A673 (cell line): ENCODE measurements around the gene MTHFD1. TPM values are rescaled to one million over a fixed set of nuclear protein-coding genes. Genes with fewer than 3 reads are reported as not detected.

Experiments
- BruUV-seq: library from RNA; stranded (reverse); fragments of 400-500 nt; replicated peaks from 2 replicates; lab custom pipeline; 2021; lab: Mats Ljungman, UMichigan
- CTCF ChIA-PET: fragments of 300-600 bp; sonication (Branson Sonifier 250); formaldehyde crosslinking; loops from one replicate; lab custom pipeline; 2022; ENCODE audit warnings: antibody characterized with exemption; lab: Charles Lee
- POLR2A ChIA-PET: fragments of 300-600 bp; sonication (Branson Sonifier 250); formaldehyde crosslinking; loops from one replicate; lab custom pipeline; 2022; ENCODE audit warnings: antibody characterized with exemption; ENCODE audit not compliant: low non-redundant PET; lab: Charles Lee
- DNase-seq: peaks from one replicate; pipeline ENCODE4 v3.0.0-alpha.2; 2015; ENCODE audit warnings: low spot score
- H3K27ac ChIP-seq: fragments of 200-600 bp; sonication (generic); 2 replicates; pipeline ENCODE4 v1.5.1; 2016; ENCODE audit warnings: mixed run types, low read depth, mild to moderate bottlenecking, mixed read lengths, antibody characterized with exemption, low read length; ENCODE audit not compliant: poor library complexity, severe bottlenecking
- H3K27me3 ChIP-seq: fragments of 200-600 bp; sonication (generic); replicated peaks from 2 replicates; pipeline ENCODE4 v1.6.1; 2017; ENCODE audit warnings: mixed run types, low read depth, mild to moderate bottlenecking, mixed read lengths, antibody characterized with exemption, low read length; ENCODE audit not compliant: insufficient read depth, poor library complexity
- H3K36me3 ChIP-seq: fragments of 200-600 bp; sonication (generic); 2 replicates; pipeline ENCODE4 v1.6.1; 2016; ENCODE audit warnings: mixed run types, mild to moderate bottlenecking, mixed read lengths, antibody characterized with exemption, low read length; ENCODE audit not compliant: insufficient read depth, poor library complexity, severe bottlenecking
- H3K4me1 ChIP-seq: fragments of 200-600 bp; sonication (generic); 2 replicates; pipeline ENCODE4 v1.6.1; 2017; ENCODE audit warnings: mixed run types, mild to moderate bottlenecking, mixed read lengths, antibody characterized with exemption, low read length; ENCODE audit not compliant: insufficient read depth, poor library complexity, severe bottlenecking
- H3K4me3 ChIP-seq: fragments of 200-600 bp; sonication (generic); 2 replicates; pipeline ENCODE4 v1.5.1; 2016; ENCODE audit warnings: low read depth, mixed run types, mild to moderate bottlenecking, mixed read lengths, low read length; ENCODE audit not compliant: poor library complexity, severe bottlenecking
- H3K9me3 ChIP-seq: fragments of 200-600 bp; sonication (generic); 2 replicates; pipeline ENCODE4 v1.6.1; 2016; ENCODE audit warnings: mixed run types, low read depth, mild to moderate bottlenecking, mixed read lengths, antibody characterized with exemption, low read length; ENCODE audit not compliant: poor library complexity, severe bottlenecking
- EZH2 ChIP-seq: fragments of 200-600 bp; sonication (generic); IDR thresholded peaks from 2 replicates; pipeline ENCODE4 v1.6.1; 2017; ENCODE audit warnings: borderline replicate concordance, low read depth, mild to moderate bottlenecking, mixed read lengths, antibody characterized with exemption, low read length; ENCODE audit not compliant: poor library complexity, severe bottlenecking
- intact Hi-C: fragments of 100-400 bp; cut with micrococcal nuclease; formaldehyde crosslinking; loops from one replicate; pipeline ENCODE4 v1.10.0; 2022; ENCODE audit not compliant: unreplicated experiment
- total RNA-seq: library from RNA; stranded (reverse); gene quantifications from 2 replicates; pipeline ENCODE4 v1.2.3, GENCODE V29; 2021
- TF ChIP-seq, protein P1 (sequence below): fragments of 300-800, 200-600 bp; sonication (generic); conservative IDR thresholded peaks from 2 replicates; pipeline ENCODE4 v1.5.1; 2017; ENCODE audit warnings: low read depth, mild to moderate bottlenecking, antibody characterized with exemption, low read length, moderate library complexity, mixed read lengths

MTHFD1 gene
- total RNA-seq, 1 experiment from 2014 or later, result 293 TPM

DNA sequence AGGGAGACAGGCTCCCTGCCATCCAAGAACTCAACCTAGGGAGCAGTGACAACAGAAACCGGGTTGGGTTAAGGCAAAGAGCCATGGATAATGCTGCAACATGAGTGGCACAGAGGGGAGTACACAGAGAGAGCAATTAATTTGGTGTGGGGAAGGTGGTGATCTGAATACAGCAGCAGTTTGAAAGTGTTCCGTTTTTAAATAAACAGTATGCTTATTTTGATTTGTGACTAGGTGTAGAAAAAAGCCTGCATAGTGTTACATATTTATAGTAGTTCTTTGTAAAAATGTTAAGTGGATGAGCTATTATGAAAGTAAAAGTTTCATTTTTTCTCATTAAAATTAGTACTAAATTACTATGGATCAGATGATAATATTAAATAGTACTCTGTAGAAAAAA lies 85.9 kb downstream of the MTHFD1 start:
- TF ChIP-seq, protein P1, sequence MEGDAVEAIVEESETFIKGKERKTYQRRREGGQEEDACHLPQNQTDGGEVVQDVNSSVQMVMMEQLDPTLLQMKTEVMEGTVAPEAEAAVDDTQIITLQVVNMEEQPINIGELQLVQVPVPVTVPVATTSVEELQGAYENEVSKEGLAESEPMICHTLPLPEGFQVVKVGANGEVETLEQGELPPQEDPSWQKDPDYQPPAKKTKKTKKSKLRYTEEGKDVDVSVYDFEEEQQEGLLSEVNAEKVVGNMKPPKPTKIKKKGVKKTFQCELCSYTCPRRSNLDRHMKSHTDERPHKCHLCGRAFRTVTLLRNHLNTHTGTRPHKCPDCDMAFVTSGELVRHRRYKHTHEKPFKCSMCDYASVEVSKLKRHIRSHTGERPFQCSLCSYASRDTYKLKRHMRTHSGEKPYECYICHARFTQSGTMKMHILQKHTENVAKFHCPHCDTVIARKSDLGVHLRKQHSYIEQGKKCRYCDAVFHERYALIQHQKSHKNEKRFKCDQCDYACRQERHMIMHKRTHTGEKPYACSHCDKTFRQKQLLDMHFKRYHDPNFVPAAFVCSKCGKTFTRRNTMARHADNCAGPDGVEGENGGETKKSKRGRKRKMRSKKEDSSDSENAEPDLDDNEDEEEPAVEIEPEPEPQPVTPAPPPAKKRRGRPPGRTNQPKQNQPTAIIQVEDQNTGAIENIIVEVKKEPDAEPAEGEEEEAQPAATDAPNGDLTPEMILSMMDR, result no peak
- TF ChIP-seq EZH2, result no peak
- no peak for DNase-seq
- ChIA-PET POLR2A (no interaction called here), CTCF (no interaction called here)
- Histone ChIP-seq H3K4me3 (no peak overlapping the region), H3K4me1 (peaks cover 10% of the 10 kb centered on the region), H3K27me3 (no peaks in the 10 kb centered on the region), H3K27ac (no peak overlapping the region), H3K9me3 (no peaks in the 10 kb centered on the region), H3K36me3 (no peaks in the 10 kb centered on the region)
- BruUV-seq, result no TSS peak
- intact Hi-C loops, result no loop called here

DNA sequence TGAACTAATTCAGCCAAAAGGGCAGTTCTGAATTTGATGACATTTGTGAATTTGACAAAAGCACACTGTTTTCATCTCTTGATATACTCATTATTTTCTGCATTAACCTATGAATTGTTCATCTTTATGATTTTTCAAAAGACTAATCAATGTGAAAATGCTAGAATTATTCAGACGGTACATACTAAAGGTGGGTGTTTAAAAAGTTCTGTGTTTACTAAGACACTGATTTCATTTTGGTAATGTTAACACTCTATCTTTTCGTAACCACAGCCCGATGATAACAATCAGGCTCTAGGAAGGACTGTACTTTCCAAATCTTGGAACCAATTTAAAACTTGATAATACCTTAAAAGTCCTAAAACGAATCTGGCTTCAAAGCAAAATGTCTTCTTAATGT lies 86.5 kb downstream of the MTHFD1 start:
- intact Hi-C loops, result loop anchor here (5.0 kb wide), 1 partner anchor 132 kb away; no protein-coding TSS in a partner anchor
- Histone ChIP-seq H3K9me3 (no peaks in the 10 kb centered on the region), H3K27me3 (no peaks in the 10 kb centered on the region), H3K4me1 (peaks cover 10% of the 10 kb centered on the region), H3K27ac (no peak overlapping the region), H3K36me3 (no peaks in the 10 kb centered on the region), H3K4me3 (no peak overlapping the region)
- DNase-seq, result no peak
- no TSS peak for BruUV-seq
- CTCF ChIA-PET, result no interaction called here
- TF ChIP-seq, protein P1, result no peak
- TF ChIP-seq EZH2, result no peak
- POLR2A ChIA-PET, result no interaction called here

GRCh38 chr14:64475585-64476273 lies 87.6 kb downstream of the MTHFD1 start:
- POLR2A ChIA-PET, result no interaction called here
- peaks cover 10% of the 10 kb centered on the region for H3K4me1 ChIP-seq
- H3K27me3 ChIP-seq, result no peaks in the 10 kb centered on the region
- H3K36me3 ChIP-seq, result no peaks in the 10 kb centered on the region
- no peak overlapping the region for H3K4me3 ChIP-seq
- no peaks in the 10 kb centered on the region for H3K9me3 ChIP-seq
- DNase-seq, result no peak
- TF ChIP-seq, protein P1, result no peak
- no peak for TF ChIP-seq EZH2
- CTCF ChIA-PET, result no interaction called here
- intact Hi-C loops, result loop anchor here (5.0 kb wide), 1 partner anchor 133 kb away; no protein-coding TSS in a partner anchor
- BruUV-seq, result no TSS peak
- H3K27ac ChIP-seq, result no peak overlapping the region
